ENCODE data around the gene COP1. TPM values are rescaled to one million over a fixed set of nuclear protein-coding genes. Genes with fewer than 3 reads are reported as not detected.
A peak's percentile ranks its signal among the peaks of the same experiment; 100 is the strongest.

The COP1 gene
- total and polyA plus RNA-seq, 2 donors (not counting 3 experiments of a cell fraction or from before 2014, with no cell fraction given): 16.5 to 40.9 TPM

GRCh38 chr1:175976865-175977642 lies 230.0 kb downstream of the COP1 start:
- Histone ChIP-seq H3K36me3 (ENCODE audit: control insufficient read depth in 2 of 2, extremely low read depth in 1 of 2, insufficient read depth in 2 of 2, low read length in 2 of 2) (no peaks in the 10 kb centered on the region), H4K20me1 (replicated peaks; ENCODE audit: control insufficient read depth, extremely low read depth, insufficient read depth, low read length) (no peaks in the 10 kb centered on the region), H3K9ac (replicated peaks; ENCODE audit: extremely low read depth, insufficient read depth, low read length) (peak overlapping the region; percentile 55), H2AFZ (ENCODE audit: low read depth, low read length) (no peak overlapping the region), H3K9me3 (replicated peaks; ENCODE audit: control insufficient read depth, insufficient read depth, low read length) (no peaks in the 10 kb centered on the region), H3K9me1 (replicated peaks; ENCODE audit: control insufficient read depth, extremely low read depth, insufficient read depth, low read length) (no peaks in the 10 kb centered on the region), H3K27me3 (ENCODE audit: control insufficient read depth in 2 of 2, insufficient read depth in 2 of 2, low read length in 2 of 2) (no peaks in the 10 kb centered on the region), H3K79me2 (ENCODE audit: control insufficient read depth, insufficient read depth, low read length) (no peaks in the 10 kb centered on the region), H3K4me3 (replicated peaks in 1 of 3; ENCODE audit: insufficient read depth in 1 of 3, low read depth in 1 of 3, low read length in 3 of 3) (peak overlapping the region in 1 of 3 experiments; percentile 11), H3K4me2 (ENCODE audit: insufficient read depth, low read length) (peak overlapping the region; percentile 67), H3K4me1 (ENCODE audit: control insufficient read depth, extremely low read depth, insufficient read depth, low read length) (peaks cover 30% of the 10 kb centered on the region), H3K27ac (ENCODE audit: insufficient read depth, low read depth, low read length) (peak overlapping the region; percentile 65)
- intact Hi-C loops (cut with micrococcal nuclease) (no loop called here), dilution Hi-C loops (cut with MboI; ENCODE audit: extremely low pct_ligation_motif_present, low sequenced_read_pairs) (no loop called here)
- TF ChIP-seq POLR2AphosphoS5 (IDR thresholded peaks at IDR 0.05; ENCODE audit: insufficient read depth, low read depth, low read length): no peak
- TF ChIP-seq FOS (IDR thresholded peaks at IDR 0.05; ENCODE audit: borderline replicate concordance, insufficient read depth, low read length): peak; percentile 74
- no peak for TF ChIP-seq EZH2 (IDR thresholded peaks at IDR 0.05; ENCODE audit: borderline replicate concordance, low read depth, low read length, severe bottlenecking)
- TF ChIP-seq POLR2A (IDR thresholded peaks at IDR 0.05; ENCODE audit: low read depth, low read length): no peak
- TF ChIP-seq MAX (IDR thresholded peaks at IDR 0.05; ENCODE audit: insufficient read depth, insufficient read length): no peak
- peak; percentile 72 for TF ChIP-seq GATA2 (IDR thresholded peaks at IDR 0.05; ENCODE audit: insufficient read depth, insufficient read length, low read depth, low read length)
- peak; percentile 83 for TF ChIP-seq JUN (IDR thresholded peaks at IDR 0.05; ENCODE audit: borderline replicate concordance, insufficient read depth, insufficient read length, low read depth)
- ChIA-PET POLR2A (no interaction called here), CTCF (interaction anchor here (1.7 kb wide), 1 partner anchor 11 kb away, joined by 5 read pairs; no protein-coding TSS in a partner anchor)
- DNase-seq (ENCODE audit: low read depth, low spot score) (peak; percentile 72), FAIRE-seq (no peak)
- BruUV-seq (replicated peaks): no TSS peak

All from endothelial cell of umbilical vein (primary cell).